Stimulated activated CD8-positive, alpha-beta memory T cell treated with anti-CD3 and anti-CD28 coated beads, Interleukin-4, amount 100 ng/mL, for 24 hours (primary cell): Measurements from ENCODE around the gene CSNK1G3.
A peak's percentile ranks its signal among the peaks of the same experiment; 100 is the strongest.
"Not testable (repeated sequence)": the region's sequence is repeated elsewhere in the genome, so short reads cannot be mapped to it uniquely, and the experiment has no call there.

ENCODE experiments used
- DNase-seq: peaks from one replicate; pipeline ENCODE4 v3.0.0-alpha.2; 2020; ENCODE audit warnings: low read depth

The CSNK1G3 gene

DNA sequence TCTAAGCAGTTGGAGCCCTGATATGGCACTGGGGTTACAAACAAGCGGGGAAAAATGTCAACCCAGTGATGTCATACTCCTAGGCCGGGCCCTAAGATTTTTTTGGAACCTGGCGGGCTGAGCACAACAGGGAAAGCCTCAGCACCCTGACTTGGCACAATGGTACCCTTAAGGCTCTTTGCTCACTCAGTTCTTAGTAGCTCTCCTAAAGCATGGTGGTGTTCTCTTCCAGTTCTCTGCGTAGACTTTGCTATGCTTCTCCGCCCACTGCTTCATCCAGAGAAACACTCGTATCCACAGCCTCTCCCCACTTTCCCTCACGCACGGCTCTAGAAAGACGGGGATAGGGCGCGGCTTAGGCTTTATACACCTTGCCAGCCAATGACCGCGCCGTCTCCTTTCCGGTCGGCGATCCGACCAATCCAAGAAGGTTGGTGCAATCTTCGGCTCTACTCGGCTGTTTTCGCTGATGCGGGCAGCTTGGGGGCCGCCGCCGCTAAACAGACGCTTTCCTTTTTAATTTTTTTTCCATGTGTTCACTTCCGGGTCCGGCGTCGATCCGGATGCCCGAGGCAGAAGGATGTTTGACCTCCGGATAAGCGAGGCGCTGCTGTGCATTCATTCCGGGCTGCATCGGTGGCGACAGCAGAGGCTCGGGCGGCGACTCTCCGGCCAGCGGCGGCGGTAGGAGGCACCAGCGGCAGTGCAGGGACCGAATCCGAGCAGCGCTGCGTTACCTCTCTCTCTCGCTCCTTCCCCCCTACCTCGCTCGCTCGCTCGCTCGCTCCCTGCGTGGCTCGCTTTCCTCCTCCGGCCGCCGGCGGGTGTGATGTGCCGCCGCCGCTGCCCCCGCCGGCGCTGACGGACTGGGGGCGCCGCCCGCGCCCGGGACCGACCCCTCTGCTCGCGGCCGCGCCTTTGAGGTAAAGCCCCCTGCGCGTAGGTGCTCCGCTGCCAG, at the start of gene CSNK1G3:
Gene CSNK1G3, plus strand, starts transcription at position 530 of the 958 bp plus-strand sequence. CDS start 33,487 bp downstream, outside the sequence.
- DNase-seq: peak; percentile 89

DNA sequence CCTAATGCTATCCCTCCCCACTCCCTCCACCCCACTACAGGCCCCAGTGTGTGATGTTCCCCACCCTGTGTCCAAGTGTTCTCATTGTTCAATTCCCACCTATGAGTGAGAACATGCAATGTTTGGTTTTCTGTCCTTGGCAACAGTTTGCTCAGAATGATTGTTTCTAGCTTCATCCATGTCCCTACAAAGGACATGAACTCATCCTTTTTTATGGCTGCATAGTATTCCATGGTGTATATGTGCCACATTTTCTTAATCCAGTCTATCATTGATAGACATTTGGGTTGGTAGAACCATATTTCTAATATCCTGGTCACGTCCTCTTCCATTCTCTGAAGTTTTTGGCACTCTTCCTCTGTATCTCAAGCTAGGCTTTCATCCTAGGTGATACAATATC, 45.1 kb upstream of the CSNK1G3 start:
- DNase-seq: not testable (repeated sequence)

DNA sequence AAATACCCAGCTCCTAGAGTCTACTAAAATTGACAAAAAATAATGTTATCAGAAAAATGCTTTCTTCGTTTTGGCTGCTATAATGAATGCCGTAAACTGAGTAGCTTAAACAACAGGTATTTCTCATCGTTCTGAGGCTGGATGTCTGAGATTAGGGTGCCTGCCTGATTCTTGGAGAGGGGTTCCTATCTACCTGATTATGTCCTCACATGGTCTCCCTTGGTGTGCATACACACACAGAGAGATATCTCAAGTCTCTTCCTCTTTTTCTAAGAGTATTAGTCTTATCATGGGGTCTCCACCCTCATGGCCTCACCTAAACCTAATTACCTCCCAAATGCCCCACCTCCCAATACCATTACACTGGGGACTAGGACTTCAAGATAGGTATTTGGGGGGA, 40.6 kb upstream of the CSNK1G3 start:
- no peak for DNase-seq

DNA sequence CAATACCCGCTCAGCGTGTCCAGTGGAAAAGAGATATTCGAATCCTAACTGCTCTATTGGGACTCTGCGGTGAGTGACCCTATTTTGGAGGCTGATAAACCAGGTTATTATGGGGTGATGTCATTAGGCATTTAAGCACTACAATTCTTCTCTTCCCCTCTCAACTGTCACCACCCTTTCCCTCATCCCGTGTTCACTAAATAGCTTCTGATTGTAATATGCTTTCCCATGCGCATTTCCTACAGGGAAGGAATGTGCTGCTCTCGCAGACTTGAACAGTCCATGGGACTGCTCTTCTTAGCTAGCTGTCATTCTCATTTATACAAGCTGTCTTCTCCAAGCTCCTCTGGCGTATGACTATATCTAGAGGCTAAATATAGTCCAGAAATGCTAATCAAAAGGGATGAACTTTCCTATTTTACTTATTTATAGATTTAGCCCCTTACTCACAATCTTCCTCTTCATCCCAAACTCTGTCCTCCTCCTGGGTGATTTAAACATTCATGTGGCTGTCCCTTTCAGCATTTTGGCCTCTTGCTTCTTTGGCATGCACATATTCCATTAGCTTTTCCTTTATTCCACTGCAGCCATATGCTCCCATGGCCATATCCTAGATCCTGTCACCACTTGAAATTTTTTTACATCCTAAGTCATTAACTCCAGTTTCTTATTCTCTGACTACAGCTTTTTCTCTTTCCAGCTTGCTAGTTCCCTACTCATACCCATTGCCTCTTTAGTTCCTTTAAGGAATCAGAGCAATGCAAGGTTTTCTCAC, 39.6 kb upstream of the CSNK1G3 start:
- DNase-seq: no peak

DNA sequence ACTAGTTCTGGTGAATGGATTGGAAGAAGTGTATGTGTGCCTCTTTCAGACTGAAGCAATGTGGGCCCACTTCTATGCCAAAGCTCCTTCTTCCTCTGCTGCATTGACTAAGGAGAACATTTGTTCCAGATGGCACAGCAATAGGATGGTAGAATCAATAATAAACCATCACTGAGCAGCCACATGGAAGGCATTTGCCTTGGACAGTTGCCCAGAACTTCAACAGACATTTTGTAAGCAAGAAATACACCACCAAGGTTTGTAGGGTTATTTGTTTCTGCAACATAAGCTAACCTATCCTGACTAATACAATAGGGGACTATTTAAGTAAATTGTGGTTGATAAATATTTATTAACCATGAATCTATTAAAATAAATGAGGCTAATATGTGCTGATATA, 37.7 kb upstream of the CSNK1G3 start:
- DNase-seq: no peak

DNA sequence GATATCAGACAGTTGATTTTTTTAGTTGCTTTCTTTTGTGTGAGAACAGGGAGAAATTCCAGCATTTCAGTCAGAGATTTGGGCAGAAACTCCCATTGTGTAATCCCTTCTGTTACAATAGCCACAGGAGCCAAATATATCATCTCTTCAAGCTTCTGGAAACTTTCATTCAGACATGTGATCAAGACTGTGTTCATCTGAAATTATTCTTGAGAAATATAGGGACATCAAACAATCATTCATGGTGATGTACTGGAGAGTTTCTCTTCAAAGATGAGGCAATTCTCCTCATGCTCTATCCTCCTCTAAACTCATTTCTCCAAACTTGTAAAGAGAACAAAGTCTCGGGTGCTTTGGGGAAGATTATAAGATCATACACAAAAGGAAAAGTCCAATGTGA, 35.2 kb upstream of the CSNK1G3 start:
- no peak for DNase-seq

DNA sequence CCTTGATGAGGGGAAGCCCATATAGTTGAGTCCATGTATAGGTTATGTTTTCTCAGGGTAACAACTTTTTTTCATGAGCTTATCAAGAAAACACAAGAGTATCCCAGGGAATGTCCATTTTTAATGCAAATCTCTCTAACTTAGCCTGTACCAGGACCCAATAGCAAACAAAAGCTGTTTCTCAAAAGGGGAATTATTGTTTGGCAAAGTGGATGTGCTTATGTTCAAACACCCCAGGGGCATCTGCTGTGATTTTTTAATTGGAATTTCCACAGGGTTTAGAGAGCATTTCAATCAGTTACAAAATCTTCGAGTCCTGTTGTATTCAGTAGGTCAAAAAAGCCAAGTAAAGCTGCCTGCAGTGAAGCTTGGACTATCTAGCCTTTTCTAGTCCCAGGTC, 33.4 kb upstream of the CSNK1G3 start:
- DNase-seq: no peak

DNA sequence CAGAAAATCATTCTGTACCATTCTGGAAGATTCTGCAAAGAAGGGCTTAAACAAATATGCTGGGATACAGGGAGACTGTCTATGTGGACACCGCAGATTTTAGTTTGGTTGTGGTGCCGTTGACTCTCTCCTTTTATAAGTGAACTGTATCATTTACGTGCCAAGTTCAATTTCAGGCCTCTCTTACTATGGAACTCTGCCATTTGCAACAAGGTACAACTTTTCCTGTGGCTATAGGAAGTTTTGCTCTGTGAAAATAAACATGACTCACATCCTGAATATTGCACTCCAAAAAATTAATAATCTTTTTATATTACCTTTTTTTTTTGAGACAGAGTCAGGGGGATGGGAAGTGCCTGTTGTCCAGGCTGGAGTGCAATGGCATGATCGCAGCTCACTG, 29.7 kb upstream of the CSNK1G3 start:
- no peak for DNase-seq

DNA sequence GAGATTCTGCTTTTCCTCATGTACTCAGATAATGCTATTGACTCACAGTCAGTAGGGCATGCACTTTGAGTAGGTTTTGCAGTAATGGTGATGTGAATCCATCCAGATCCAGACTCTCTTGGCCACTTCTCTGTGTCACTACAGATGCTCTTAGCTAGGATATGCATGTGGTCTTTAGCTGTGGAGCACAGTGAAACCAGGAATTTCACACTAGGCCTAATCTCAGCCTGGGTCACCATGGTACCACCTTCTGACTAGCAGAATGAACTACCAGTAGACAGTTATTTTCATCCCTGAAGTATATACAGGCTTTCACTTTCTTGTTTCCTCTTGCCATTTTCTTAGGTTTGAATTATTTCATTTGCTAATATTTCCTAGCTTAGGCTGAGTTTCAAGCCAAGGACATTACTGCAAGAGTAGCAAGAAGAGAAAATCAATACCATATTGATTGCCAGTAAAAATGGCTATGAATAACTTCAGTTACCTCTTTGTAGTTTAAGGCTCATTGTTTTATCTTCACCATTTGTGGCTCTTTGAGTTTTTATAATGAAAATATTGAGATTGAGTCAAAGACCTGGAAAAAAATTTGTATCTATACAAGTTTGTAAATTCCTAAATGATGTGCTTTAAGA, 28.4 kb upstream of the CSNK1G3 start:
- DNase-seq: no peak

DNA sequence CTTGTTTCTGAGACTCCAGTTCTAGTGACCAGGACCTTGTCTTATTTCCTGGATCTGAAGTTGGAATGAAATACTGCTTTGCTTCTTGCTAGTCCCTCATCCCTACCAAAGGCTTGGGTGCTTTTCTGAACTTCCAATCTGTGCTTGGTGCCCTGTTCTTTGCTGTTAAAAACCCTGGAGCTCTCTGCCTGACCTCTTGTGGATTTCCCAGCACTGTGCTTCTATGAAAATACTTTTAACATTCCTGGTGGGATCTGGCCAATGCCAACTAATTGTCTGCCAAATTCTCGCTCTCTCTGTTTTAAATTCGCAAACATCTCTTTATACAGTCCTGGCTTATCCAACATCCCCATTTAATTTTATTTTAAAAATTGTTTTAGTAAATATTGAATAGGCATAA, 26.7 kb upstream of the CSNK1G3 start:
- DNase-seq: no peak

DNA sequence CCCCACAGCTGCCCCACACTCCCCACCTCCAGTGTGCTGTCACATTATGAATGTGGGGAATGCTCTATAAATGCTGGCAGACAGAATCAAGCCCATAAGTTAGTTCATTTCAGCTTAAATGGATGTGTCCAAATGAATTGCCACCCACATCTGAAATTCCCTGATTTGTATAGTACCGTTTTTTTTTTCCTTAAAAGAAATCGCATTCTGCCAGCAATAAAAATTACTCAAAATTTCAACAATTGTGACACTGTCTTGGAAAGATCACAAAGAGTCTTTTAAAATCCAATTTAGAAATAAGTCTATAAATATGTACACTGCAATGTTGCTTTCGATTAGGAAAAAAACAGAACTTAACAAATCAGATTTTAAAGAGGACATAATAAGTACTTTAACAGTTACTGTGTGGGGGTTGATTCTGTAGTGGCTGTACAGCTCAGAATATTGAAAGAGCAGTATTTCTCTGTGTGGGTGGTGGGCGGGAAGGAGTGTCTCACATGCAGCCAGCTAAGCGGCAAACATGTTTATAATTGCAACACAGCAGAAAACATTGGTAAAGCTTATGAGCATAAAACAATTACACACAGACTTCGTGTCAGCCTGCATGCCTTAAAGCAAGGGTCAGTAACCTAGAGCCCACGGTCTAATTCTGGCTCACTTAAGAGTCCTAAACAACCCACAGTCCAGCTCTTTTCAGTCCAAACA, 24.9 kb upstream of the CSNK1G3 start:
- no peak for DNase-seq

DNA sequence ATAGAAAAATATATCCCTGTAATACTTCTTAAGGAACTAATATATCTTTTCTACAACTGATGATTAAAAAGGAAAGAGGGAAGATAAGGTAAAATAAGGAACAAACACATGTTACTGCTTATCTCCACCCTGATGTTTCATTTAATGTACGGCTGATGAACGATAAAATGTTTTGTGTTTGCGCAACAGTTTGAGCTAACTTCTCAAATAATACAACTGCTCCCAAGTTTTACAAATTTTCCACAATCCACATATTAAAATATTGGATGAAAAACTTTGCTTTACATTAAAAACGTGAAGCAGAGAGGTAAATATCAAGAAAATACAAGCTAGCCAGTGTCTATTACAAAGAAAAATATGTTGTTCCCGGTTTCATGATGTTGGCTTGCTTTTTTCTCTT, 21.0 kb upstream of the CSNK1G3 start:
- no peak for DNase-seq

DNA sequence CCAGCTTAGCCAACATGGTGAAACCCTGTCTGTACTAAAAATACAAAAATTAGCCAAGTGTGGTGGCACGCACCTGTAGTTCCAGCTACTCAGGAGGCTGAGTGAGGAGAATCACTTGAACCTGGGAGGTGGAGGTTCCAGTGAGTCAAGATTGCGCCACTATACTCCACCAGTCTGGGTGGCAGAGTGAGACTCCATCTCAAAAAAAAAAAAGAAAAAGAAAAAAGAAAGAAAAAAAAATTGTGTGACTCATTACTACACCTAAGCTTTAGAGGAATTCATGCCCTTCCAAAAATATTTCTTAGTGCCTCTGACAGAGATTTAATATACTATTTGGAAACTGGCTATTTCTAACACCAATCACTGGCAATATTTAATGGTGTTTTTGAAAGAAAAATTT, 16.8 kb upstream of the CSNK1G3 start:
- DNase-seq: not testable (repeated sequence)

DNA sequence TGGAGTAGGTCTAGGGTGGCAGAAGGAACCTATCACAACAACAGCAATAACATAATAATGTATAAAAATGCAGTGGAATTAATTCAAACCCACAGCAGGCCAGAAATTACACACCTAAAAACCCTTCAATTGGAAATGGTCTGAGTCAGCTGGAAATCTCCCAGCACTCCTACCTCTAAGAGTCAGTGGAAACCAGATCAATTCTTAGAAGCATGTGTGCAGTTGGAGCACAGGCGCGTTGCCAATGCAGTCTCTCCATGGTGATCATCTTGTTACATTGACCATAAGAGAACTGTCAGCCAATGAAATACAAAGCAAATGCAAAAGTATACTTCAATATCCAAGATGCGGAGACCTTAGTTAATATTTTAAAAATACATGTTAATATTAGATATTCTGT, 15.1 kb upstream of the CSNK1G3 start:
- DNase-seq: no peak

DNA sequence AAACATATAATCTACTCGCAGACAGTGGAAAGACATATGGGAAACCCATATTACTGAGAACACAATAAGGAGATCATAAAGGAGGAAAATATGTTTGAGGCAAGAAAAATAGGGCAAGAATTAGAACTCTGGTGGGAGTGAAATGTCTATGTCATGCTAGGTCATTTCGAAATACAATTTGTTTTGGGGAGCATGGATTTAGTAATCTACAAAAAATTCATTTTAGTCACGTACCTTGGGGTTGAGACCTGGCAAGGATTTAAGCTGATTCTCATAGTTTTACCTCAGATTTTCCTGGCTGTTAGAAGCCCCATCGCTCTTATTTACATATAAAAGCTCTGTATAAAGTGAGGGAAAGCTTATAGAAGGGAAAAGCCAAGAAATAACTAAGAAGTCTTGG, 11.5 kb upstream of the CSNK1G3 start:
- no peak for DNase-seq

DNA sequence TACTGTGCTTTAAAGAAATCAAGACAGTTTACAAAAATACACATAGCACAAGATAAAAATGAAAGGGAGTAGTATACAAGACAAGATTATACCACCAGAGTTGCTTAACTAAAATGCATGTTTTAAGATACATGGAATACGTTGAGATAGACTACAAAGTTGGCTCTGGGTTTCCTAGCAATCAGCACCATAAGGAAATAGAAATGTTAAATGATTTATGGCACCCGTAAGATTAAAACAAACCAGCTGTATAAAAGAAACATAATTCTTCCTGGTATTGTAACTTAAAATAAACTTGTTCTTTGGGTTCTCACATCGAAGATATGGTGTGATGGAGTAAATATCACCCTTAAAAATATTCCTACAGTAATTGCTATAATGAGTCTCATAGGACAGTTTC, 9.9 kb upstream of the CSNK1G3 start:
- DNase-seq: no peak

DNA sequence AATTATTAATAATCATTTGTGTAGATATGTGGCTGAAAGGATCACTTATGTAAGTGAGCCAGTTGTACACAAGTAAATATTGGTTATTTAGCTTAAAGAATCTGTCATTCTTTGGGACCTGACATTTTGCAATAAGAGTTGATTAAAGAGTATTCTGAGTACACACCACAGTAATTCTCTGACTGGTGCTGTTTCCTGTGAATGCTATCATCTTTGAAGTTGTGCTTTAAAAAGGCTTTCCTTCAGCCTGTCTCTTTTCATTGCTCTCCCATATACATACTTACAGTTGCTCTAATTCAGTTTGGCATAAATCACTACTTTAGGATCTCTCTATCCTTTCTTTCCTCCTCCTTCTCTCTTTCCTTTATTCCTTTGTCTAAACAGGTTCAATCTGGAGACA, 8.7 kb upstream of the CSNK1G3 start:
- no peak for DNase-seq

DNA sequence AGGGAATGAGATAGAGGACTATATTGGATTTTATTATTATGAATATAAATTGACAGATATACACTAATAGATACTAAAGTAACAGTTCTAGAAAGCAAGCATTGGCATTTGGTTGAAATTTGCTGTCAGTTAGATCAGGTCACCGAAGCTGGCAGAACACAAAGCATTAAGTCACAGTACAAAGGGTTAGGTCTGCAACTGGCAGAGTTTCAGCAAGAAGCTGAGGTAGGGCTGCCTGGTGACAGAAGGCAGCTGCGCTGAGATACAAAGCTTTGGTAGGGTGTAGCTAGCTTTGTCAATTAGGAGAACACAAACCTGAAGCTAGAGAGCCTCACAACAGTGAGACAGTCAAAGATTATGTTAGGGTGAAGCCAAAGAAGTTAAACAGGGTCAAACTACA, 6.3 kb upstream of the CSNK1G3 start:
- no peak for DNase-seq

DNA sequence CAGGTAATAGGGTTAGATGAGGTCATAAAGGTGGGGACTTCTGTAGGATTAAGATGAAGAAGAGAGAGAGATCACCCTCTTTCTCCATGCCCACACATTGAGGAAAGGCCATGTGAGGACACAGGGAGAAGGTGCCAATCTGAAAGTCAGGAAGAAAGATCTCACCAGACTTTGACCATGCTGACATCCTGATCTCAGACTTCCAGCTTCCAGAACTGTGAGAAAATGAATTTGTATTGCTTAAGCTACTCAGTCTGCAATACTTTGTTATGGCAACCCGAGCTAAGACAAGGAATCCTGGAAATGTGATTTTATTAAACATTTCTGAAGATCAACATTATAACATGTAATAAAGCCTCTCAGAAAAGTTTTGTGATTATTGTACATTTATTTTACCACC, 3.5 kb upstream of the CSNK1G3 start:
- no peak for DNase-seq

DNA sequence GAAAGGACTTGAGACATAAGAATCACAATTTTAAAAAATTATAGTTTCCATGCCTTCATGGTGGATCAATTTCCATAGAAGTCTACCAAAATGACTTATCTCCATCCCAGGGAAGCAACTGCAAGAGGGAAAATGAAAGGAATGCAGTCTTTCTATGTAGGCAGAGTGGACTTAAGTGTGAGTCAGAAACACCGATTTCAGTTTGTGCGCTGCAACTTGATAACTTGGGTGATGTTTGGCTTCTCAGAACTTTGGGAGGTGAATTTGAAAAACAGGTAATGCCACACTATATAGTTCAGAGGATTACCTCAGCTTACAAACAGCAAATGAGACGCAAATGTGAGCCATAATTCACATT, 708 bp upstream of the CSNK1G3 start:
- no peak for DNase-seq

DNA sequence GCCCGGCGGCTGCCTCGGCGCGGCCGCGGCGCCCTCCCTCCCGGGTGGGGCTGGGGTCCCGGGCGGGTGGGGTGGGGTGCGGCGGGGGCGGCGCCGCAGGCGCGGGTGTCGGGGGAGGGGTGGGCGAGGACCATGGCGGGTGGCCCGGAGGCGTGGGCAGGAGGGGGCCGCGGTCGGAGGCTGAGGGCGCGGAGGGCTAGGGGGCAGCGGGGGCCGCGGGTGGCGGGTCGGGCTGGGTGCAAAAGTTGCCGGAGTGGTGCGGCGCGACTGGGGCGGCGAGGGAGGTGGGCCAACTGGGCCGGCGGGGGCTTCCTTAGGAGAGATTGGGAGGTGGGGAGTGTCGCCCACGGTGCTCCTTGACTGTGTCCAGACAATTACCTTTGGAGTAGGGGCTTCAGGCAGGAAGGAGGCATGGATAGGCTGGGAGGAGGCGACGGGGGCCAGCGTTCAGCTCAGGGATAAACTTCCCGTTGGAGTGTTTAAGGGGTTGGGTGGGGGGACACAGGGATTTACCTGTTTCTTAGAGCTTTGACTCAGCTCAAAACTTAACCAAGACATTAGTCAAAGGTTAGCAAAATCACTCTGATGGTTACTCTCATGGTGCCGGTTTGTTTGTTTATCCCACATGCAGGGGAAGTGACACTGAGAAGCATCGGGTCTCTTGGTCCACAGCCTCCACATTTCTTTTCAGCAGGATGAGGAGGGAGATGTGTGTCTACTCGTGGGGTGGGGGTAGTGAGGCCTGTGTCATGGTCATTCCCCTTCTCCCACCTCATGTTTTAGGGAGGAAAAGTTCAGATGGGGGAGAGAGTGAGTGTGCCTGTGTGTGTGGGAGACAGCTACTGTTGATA, 859 bp downstream of the CSNK1G3 start:
- DNase-seq: peak; percentile 16
